ENCODE data around the gene UTRN.

UTRN gene

DNA sequence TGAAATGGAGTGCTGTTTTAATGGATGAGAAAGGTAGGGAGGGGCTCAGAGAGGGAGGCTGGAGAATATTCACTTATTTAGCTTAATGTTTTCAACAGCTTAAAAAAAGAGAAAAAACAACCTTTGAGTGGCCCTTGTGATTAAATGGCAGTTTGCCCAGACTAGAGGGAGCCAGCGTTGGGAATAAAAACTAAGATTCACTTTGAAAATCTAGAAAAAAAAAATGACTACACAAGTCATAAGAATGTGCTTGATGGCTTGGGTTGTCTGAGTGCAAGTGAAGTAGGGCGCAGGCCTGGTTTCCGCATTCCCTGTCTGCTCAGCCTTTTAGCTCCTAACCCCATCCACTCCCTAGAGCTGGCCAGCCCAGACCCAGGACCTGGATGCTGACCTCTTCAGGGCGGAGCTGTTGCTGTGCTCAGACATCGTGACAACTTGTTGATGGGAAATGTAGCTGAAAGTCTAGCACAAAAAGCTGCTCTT is 28.9 kb downstream of the UTRN start:
- no peak for DNase-seq

GRCh38 chr6:144314562-144314961 is 29.4 kb downstream of the UTRN start:
- no peak for DNase-seq

DNA sequence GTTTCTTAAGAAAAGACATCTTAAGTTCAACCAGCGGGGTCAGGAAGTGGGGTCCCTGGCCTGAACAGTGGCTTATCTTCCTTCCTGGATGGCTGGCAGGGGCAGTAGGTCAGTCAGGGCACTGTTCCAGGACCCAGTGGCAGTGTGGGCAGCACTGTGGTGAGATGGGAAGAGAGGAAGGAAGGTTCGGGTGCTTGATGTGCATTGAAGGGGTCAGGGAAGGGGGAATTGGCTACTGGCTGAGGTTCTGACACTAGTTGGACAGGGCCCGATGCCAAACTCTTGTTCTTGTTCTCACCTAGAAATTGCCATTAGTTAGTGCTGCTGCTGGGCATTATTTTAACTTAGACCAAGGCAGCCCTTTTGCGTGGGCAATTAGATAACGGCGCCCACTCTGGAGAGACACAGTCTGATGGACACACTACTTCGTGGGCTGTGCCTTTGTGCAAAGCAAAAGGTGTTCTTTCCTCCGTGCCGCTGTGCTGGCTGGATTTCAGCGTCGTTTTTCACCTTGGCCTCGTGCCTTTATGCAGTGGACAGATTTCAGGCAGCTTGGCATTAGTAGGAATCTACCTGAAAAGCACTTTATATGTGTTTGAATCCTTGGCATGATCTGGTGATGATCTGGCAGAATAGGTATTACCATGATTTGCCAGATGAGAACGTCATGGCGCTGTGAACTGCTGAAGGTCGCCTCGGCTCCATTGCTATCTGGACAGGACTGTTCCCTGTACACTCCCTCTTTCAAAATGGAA is 30.3 kb downstream of the UTRN start:
- DNase-seq = no peak

- no peak for DNase-seq
Measured at GRCh38 chr6:144315981-144316861, 31.1 kb downstream of the UTRN start.

DNA sequence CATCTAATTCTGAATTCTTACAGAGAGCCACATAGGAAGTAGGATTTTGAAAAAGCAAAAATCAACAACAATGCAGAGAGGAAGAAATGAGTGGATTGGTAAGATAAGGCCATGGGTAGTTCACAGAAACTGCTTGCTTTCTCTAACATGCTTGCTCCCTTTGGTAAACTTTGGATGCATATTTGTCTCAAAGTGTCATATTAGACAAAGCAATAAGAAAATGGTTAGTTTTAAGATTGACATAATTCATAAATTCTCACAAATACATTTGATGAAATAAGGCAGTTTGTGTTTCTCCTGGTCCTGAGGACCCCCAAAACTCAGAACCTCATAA is 31.7 kb downstream of the UTRN start:
- DNase-seq = no peak

DNA sequence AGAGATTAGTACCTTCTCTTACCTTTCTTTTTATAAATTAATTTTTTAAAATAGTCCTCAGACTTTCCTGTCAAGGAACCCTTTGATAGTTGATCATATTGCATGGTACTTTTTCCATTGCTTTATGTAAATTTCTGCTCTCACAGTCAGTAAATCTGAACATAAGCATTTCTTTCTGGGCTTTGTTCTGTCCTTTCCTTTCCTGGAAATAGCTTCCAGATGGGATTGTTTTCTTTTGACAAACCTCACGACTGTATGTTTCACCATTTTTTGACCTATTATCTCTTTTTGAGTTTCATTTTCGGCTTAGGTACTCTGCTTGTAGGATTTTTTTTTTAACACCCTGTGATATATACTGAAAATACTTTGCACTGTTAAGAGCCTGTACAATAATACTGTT is 32.6 kb downstream of the UTRN start:
- no peak for DNase-seq

- DNase-seq = no peak
Measured at GRCh38 chr6:144319211-144319610, 34.1 kb downstream of the UTRN start.

GRCh38 chr6:144320741-144321140 is 35.6 kb downstream of the UTRN start:
- DNase-seq = no peak

DNA sequence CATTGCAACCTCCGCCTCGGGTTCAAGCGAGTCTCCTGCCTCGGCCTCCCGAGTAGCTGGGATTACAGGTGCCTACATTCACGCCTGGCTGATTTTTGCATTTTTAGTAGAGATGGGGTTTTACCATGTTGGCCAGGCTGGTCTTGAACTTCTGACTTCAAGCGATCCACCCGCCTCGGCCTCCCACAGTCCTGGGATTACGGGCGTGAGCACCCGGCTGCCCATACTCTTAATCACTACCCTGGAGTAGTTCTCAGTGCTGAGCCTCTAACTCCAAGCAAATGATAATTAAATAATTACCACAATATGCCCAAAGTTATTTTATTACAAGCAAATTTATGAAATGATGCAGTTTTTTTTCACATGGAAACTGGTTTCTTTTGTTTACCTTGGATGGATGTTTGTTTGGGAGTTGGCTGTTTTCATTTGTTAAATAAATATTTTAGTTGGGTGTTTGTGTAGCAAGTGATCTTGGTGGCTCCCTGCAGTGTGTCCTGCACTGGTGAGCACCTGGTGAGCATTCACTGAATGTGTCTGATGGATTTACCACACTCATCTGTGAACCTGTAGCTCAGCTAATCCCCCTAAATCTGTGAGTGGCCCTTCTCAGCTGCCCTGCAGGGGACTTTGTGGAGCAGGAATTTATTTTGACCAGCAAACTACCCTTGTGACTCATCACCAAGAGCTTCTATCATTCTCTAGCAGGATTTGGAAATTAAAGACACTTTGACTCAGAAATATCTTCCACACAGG is 36.9 kb downstream of the UTRN start:
- no peak for DNase-seq

- no peak for DNase-seq
Measured at GRCh38 chr6:144325232-144325631, 40.1 kb downstream of the UTRN start.

GRCh38 chr6:144326393-144326792 is 41.3 kb downstream of the UTRN start:
- no peak for DNase-seq

DNA sequence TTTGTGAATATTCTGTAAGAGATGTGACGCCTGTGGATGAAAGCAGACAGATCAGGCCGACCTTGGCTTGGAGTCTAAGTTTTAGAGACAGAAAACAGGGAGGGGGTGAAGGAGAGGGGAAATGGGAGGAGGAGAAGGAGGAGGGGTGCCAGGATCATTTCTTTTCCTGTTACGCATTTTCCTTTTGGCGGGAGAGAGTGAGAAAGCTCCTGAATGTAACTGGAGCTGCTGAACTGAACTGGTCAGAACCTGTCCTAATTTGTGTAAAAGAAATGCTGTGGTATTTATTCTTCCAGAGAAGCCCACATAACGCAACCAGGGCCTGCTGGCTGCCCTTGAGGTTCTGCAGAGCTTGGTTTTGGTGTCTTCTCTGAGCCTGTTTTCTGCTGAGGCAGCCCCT is 41.9 kb downstream of the UTRN start:
- DNase-seq = no peak

DNA sequence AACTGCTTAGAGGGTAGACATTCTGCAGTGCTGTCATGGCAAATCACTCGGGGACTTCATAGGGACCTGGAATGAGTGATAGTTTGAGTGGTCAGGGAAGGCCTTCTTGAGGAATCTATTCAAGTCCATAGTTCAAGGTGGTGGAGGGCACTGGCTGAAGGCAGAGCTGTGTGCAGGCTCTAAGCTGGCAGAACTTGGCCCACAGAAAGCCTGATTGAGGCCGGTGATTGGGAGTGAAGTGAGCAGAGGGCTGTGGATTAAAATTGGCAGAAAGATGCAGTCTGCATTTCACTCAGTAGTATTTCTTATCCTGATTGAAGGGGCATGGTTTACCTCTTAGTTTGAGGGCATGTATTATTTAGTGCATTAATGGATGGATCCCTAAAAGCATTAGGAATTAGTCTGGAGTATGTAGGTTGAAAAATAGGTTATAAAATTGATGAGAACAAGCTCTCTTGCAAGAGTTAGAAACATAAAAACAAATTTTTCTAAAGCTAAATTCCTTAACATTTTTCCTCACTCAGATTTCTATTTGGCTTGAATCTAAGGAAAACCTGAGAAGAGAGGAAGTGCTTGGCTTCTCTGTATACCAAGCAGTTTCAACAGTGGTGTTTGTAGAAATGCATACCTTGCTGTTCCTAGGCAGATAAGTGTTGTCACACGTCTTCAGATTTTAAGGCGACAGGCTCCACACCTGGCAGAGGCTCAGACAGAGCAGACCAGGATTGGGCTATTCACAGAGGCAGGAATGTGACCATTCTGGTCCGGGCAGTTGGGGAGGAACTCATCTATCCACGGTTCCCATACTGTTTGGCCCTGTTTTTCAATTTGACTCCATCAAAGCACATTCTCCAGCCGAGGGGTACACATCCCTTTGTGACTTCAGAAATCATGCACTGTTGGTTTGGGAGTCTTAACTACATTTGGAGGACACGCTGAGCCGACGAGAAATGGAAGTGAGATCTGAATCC is 45.2 kb downstream of the UTRN start:
- DNase-seq = no peak

DNA sequence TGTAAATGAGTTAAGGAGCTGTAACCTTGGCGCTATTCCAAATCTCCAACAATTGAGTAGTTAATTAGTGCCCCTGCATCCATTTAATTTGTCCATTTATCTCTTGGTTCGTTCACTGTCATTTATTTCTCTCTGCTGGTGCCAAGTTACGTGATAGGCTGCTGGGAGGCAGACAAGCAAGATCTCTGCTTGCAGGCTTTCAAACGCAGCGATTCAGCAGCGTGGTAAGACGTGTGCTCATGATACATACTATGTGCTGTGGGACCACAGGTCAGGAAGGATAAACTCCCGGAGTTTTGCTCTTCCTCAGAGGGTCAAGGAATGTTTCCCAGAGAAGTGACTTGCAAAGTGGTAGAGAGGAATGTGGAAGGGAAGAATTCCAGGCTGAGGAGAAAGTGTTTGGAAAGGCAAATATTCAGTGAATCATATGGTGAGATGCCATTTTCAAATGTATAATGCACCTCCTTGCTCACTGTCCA is 46.4 kb downstream of the UTRN start:
- no peak for DNase-seq

- DNase-seq = no peak
Measured at GRCh38 chr6:144332177-144332576, 47.0 kb downstream of the UTRN start.

DNA sequence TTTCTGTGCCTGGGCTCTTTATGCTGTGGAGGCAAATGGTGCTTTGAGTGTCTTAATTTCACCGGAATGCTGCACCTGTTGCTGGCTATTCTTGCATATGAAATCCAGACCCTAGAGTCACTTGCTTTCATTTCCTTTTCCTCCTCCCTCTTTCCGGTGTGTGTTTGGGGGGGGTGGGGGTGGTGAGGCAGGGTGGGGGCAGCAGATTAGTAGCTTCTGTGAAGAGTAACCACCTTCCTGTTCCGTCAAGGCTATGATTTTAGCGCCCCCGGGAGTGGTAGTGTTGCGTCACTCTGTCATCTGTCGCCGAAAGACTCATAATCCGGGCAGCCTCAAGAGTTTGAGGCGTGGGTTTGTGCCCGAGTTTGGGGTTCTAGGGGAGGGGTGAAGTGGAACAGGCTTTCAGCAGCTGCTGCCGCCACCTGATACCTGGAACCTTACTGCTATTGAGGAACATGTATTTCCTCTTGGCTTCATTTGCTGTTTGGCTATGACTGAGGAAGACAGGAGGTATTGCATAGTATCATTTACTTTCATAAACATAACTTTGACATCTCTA is 49.1 kb downstream of the UTRN start:
- DNase-seq = peak; percentile 53 to 61

Data from stimulated activated CD4-positive, alpha-beta T cell treated with anti-CD3 and anti-CD28 coated beads, Interleukin-2, amount 100 ng/mL, for 24 hours (primary cell).